ENCODE measurements around the gene KANSL1L.

GRCh38 chr2:210159059-210159458 is 12.2 kb downstream of the KANSL1L start:
- no peak for TF ChIP-seq TAF1 (IDR thresholded peaks at IDR 0.05; ENCODE audit: low read depth)
- TF ChIP-seq CREB1 (IDR thresholded peaks at IDR 0.05; ENCODE audit: low read depth), result no peak
- no peak for TF ChIP-seq NFIC (IDR thresholded peaks at IDR 0.05)
- TF ChIP-seq REST (IDR thresholded peaks at IDR 0.05; ENCODE audit: low read depth), result no peak
- TF ChIP-seq EGR1 (IDR thresholded peaks at IDR 0.05), result no peak
- no peak for TF ChIP-seq ZBTB7A (IDR thresholded peaks at IDR 0.05; ENCODE audit: low read depth)
